ENCODE results near the gene FAHD2B. TPM values are rescaled to one million over a fixed set of nuclear protein-coding genes. Genes with fewer than 3 reads are reported as not detected.
"Not testable (repeated sequence)": the region's sequence is repeated elsewhere in the genome, so short reads cannot be mapped to it uniquely, and the experiment has no call there.

Gene FAHD2B
- total RNA-seq, 1 experiment from 2014 or later, result 28.8 TPM

DNA sequence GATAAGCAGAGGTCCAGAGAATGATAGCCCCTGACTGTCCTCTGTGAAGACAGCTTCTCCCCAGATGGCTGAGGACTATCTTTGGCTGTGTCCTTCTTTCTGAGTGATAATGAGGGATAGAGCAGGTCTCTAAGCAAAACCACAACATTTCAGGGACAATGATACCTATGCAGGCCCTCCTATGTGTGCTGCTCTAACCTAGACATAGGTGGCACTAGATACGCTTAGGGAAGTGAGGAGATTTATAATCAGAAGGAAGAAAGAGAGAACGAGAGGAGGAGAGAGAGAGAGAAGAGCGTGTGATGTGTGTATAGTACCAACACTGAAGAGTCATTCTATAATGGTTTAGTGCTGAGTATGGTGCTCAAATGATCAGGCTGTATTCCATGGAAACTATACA lies 38.5 kb downstream of the FAHD2B start:
- H3K9me3 ChIP-seq (ENCODE audit: insufficient read depth, low read depth); H3F3A ChIP-seq (ENCODE audit: insufficient read depth, low read depth); BruUV-seq (replicated peaks); intact Hi-C loops (cut with micrococcal nuclease; ENCODE audit: unreplicated experiment); H3K4me1 ChIP-seq (replicated peaks; ENCODE audit: insufficient read depth); H2AFZ ChIP-seq; H3K4me3 ChIP-seq; H3K9me2 ChIP-seq (ENCODE audit: insufficient read depth); H3K4me2 ChIP-seq; H3K79me2 ChIP-seq (ENCODE audit: low read depth); H3K27ac ChIP-seq; POLR2A ChIA-PET (ENCODE audit: unreplicated experiment); DNase-seq; CTCF ChIA-PET; H4K20me1 ChIP-seq (ENCODE audit: insufficient read depth); H3K36me3 ChIP-seq (ENCODE audit: low read depth): not testable (repeated sequence)
- H3K27me3 ChIP-seq (ENCODE audit: insufficient read depth, low read depth), result peaks cover 63% of the 10 kb centered on the region
- 0 out of 2 replicates have a peak, but pooled peaks have one; percentile 22 for TF ChIP-seq CTCF (conservative IDR thresholded peaks at IDR 0.05)

DNA sequence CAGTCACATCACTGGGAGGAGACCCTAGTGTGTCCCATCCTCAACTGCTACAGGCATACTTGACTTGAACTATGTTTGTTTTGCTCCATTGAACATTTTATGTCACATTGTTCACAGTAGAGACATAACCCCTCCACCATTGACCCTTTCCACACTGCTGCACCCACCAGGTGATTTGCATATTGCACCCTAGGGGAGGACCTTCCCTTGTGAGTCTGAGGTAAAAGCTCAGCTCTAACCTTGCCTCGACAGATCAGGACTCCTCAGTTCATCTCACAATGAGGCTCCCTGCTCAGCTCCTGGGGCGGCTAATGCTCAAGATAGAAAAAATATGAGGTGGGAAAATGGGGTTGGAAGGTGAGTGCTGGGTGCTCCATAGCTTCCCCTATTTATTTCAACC lies 44.6 kb downstream of the FAHD2B start:
- H3K36me3 ChIP-seq (ENCODE audit: low read depth); H4K20me1 ChIP-seq (ENCODE audit: insufficient read depth); H3K4me3 ChIP-seq; H3F3A ChIP-seq (ENCODE audit: insufficient read depth, low read depth); H3K27ac ChIP-seq; H3K9me3 ChIP-seq (ENCODE audit: insufficient read depth, low read depth); CTCF ChIA-PET; H3K4me1 ChIP-seq (replicated peaks; ENCODE audit: insufficient read depth); H3K9me2 ChIP-seq (ENCODE audit: insufficient read depth); intact Hi-C loops (cut with micrococcal nuclease; ENCODE audit: unreplicated experiment); H3K79me2 ChIP-seq (ENCODE audit: low read depth); BruUV-seq (replicated peaks); H2AFZ ChIP-seq; H3K4me2 ChIP-seq; DNase-seq: not testable (repeated sequence)
- POLR2A ChIA-PET (ENCODE audit: unreplicated experiment), result interaction anchor here (0.5 kb wide), 1 partner anchor 216 kb away, joined by 4 read pairs; no protein-coding TSS in a partner anchor
- H3K27me3 ChIP-seq (ENCODE audit: insufficient read depth, low read depth), result peaks cover 56% of the 10 kb centered on the region

GRCh38 chr2:97048448-97048847 lies 46.2 kb downstream of the FAHD2B start:
- POLR2A ChIA-PET (ENCODE audit: unreplicated experiment), result not testable (repeated sequence)

GRCh38 chr2:97046676-97047075 lies 48.0 kb downstream of the FAHD2B start:
- H3K4me1 ChIP-seq (replicated peaks; ENCODE audit: insufficient read depth); BruUV-seq (replicated peaks); H3K9me2 ChIP-seq (ENCODE audit: insufficient read depth); H3F3A ChIP-seq (ENCODE audit: insufficient read depth, low read depth); H3K27ac ChIP-seq; H2AFZ ChIP-seq; H3K9me3 ChIP-seq (ENCODE audit: insufficient read depth, low read depth); H3K36me3 ChIP-seq (ENCODE audit: low read depth); H3K4me3 ChIP-seq; H3K79me2 ChIP-seq (ENCODE audit: low read depth); CTCF ChIA-PET; DNase-seq; H4K20me1 ChIP-seq (ENCODE audit: insufficient read depth); intact Hi-C loops (cut with micrococcal nuclease; ENCODE audit: unreplicated experiment); H3K4me2 ChIP-seq: not testable (repeated sequence)
- H3K27me3 ChIP-seq (ENCODE audit: insufficient read depth, low read depth), result peaks cover 61% of the 10 kb centered on the region
- POLR2A ChIA-PET (ENCODE audit: unreplicated experiment), result interaction anchor here (0.6 to 0.7 kb wide), 2 partner anchors 42 to 64 kb away, joined by 4 to 5 read pairs; no protein-coding TSS in a partner anchor

More at GRCh38 chr2:97048448-97048847, 46.2 kb downstream of the FAHD2B start:
- H3K4me3 ChIP-seq; DNase-seq; CTCF ChIA-PET; H3F3A ChIP-seq (ENCODE audit: insufficient read depth, low read depth); intact Hi-C loops (cut with micrococcal nuclease; ENCODE audit: unreplicated experiment); BruUV-seq (replicated peaks); H4K20me1 ChIP-seq (ENCODE audit: insufficient read depth); H3K9me2 ChIP-seq (ENCODE audit: insufficient read depth); H3K36me3 ChIP-seq (ENCODE audit: low read depth); H3K9me3 ChIP-seq (ENCODE audit: insufficient read depth, low read depth); H3K27ac ChIP-seq; H3K4me2 ChIP-seq; H2AFZ ChIP-seq; H3K79me2 ChIP-seq (ENCODE audit: low read depth); H3K4me1 ChIP-seq (replicated peaks; ENCODE audit: insufficient read depth): not testable (repeated sequence)
- peaks cover 52% of the 10 kb centered on the region for H3K27me3 ChIP-seq (ENCODE audit: insufficient read depth, low read depth)

GRCh38 chr2:97045895-97046499 lies 48.7 kb downstream of the FAHD2B start:
- peaks cover 56% of the 10 kb centered on the region for H3K27me3 ChIP-seq (ENCODE audit: insufficient read depth, low read depth)
- BruUV-seq (replicated peaks); H3K36me3 ChIP-seq (ENCODE audit: low read depth); H2AFZ ChIP-seq; H3K79me2 ChIP-seq (ENCODE audit: low read depth); H3K9me2 ChIP-seq (ENCODE audit: insufficient read depth); DNase-seq; H3K4me3 ChIP-seq; H3F3A ChIP-seq (ENCODE audit: insufficient read depth, low read depth); POLR2A ChIA-PET (ENCODE audit: unreplicated experiment); H3K9me3 ChIP-seq (ENCODE audit: insufficient read depth, low read depth); H3K27ac ChIP-seq; CTCF ChIA-PET; H3K4me1 ChIP-seq (replicated peaks; ENCODE audit: insufficient read depth); H4K20me1 ChIP-seq (ENCODE audit: insufficient read depth); intact Hi-C loops (cut with micrococcal nuclease; ENCODE audit: unreplicated experiment); H3K4me2 ChIP-seq: not testable (repeated sequence)

Other genes with a start within 250 kb of the FAHD2B start
- gene ANKRD39, start 236.9 kb downstream of the FAHD2B start, total RNA-seq (2021), result 19.0 and 23.2 TPM in 2 replicates
- 52.8 and 60.5 TPM in 2 replicates for gene SEMA4C, start 224.8 kb downstream of the FAHD2B start, total RNA-seq (2021)
- gene FAM178B, start 108.3 kb downstream of the FAHD2B start, total RNA-seq (2021), result 1.8 and 3.5 TPM in 2 replicates
- 26.9 and 32.3 TPM in 2 replicates for gene ANKRD36, start 18.3 kb upstream of the FAHD2B start, total RNA-seq (2021)